HEK293 (cell line): ENCODE results near the gene RASAL2.
A peak's percentile ranks its signal among the peaks of the same experiment; 100 is the strongest.

Experiments
- CTCF ChIA-PET: fragments of 350-600 bp; formaldehyde crosslinking; extraction: SDS; loops from one replicate; lab custom pipeline; 2021; ENCODE audit warnings: antibody characterized with exemption; lab: Yijun Ruan, JAX
- POLR2A ChIA-PET: fragments of 300-600 bp; formaldehyde crosslinking; extraction: SDS; loops from one replicate; lab custom pipeline; 2020; ENCODE audit warnings: antibody characterized with exemption, inconsistent platforms; lab: Yijun Ruan, JAX
- H3K27ac ChIP-seq: fragments of 200-500 bp; sonication (Bioruptor generic); 2 replicates; pipeline ENCODE4 v1.5.1; 2014; ENCODE audit warnings: low read depth, low read length, control low read depth, inconsistent platforms; ENCODE audit errors: extremely low read depth
- H3K36me3 ChIP-seq, 2 experiments: fragments of 200-500 bp in 1 of 2; sonication (Bioruptor generic) in 1 of 2; 1 replicate in 1 of 2; 2 replicates in 1 of 2; pipeline ENCODE4 v1.5.1; 2014 to 2017; ENCODE audit warnings: inconsistent platforms in 2 of 2, low read length in 2 of 2; ENCODE audit not compliant: control insufficient read depth in 2 of 2, insufficient read depth in 1 of 2
- H3K4me1 ChIP-seq: fragments of 200-500 bp; sonication (Bioruptor generic); 2 replicates; pipeline ENCODE4 v1.5.1; 2014; ENCODE audit warnings: mild to moderate bottlenecking, low read length, inconsistent platforms; ENCODE audit not compliant: control insufficient read depth, insufficient read depth
- H3K4me3 ChIP-seq: 2 replicates; pipeline ENCODE4 v1.5.1; 2011; ENCODE audit warnings: low read depth, mild to moderate bottlenecking, control low read depth, low read length, moderate library complexity
- H3K9me3 ChIP-seq: fragments of 200-500 bp; sonication (Bioruptor generic); 2 replicates; pipeline ENCODE4 v1.5.1; 2014; ENCODE audit warnings: low read depth, low read length, inconsistent platforms; ENCODE audit not compliant: control insufficient read depth, insufficient read depth
- GLI2 ChIP-seq: fragments of 450-650 bp; formaldehyde crosslinking; IDR thresholded peaks from 2 replicates; pipeline ENCODE4; 2017; ENCODE audit warnings: missing biosample characterization, missing genetic modification characterization, low read depth, borderline replicate concordance
- HIC1 ChIP-seq: fragments of 450-650 bp; formaldehyde crosslinking; IDR thresholded peaks from 2 replicates; pipeline ENCODE4 v1.5.1; 2016; ENCODE audit warnings: missing biosample characterization, missing genetic modification characterization
- HOXD13 ChIP-seq: sonication (generic); formaldehyde crosslinking; IDR thresholded peaks from 2 replicates; pipeline ENCODE4 v1.8.0; 2022; ENCODE audit warnings: missing genetic modification reagents, borderline replicate concordance
- KLF10 ChIP-seq: fragments of 450-650 bp; IDR thresholded peaks from 2 replicates; pipeline ENCODE4 v1.5.1; 2018; ENCODE audit warnings: missing biosample characterization, mild to moderate bottlenecking, missing genetic modification characterization
- KLF16 ChIP-seq: fragments of 450-650 bp; formaldehyde crosslinking; IDR thresholded peaks from 2 replicates; pipeline ENCODE4 v1.5.1; 2017; ENCODE audit warnings: missing biosample characterization, missing genetic modification characterization
- MEIS1 ChIP-seq: sonication (generic); formaldehyde crosslinking; IDR thresholded peaks from 2 replicates; pipeline ENCODE4 v1.8.1; 2022; ENCODE audit warnings: missing genetic modification reagents, mild to moderate bottlenecking, borderline replicate concordance
- PBX3 ChIP-seq: sonication (generic); formaldehyde crosslinking; IDR thresholded peaks from 2 replicates; pipeline ENCODE4 v1.8.1; 2022; ENCODE audit warnings: mild to moderate bottlenecking, moderate library complexity, missing genetic modification reagents
- PRDM1 ChIP-seq: fragments of 450-650 bp; formaldehyde crosslinking; IDR thresholded peaks from 2 replicates; pipeline ENCODE4; 2016; ENCODE audit warnings: missing biosample characterization, missing genetic modification characterization
- ZFP41 ChIP-seq: fragments of 450-650 bp; formaldehyde crosslinking; IDR thresholded peaks from 2 replicates; pipeline ENCODE4 v1.5.1; 2016; ENCODE audit warnings: missing biosample characterization, missing genetic modification characterization, borderline replicate concordance
- ZNF114 ChIP-seq: fragments of 450-650 bp; formaldehyde crosslinking; IDR thresholded peaks from 2 replicates; pipeline ENCODE4 v1.5.0; 2017; ENCODE audit warnings: missing biosample characterization, missing genetic modification characterization
- ZNF140 ChIP-seq: fragments of 450-650 bp; formaldehyde crosslinking; IDR thresholded peaks from 2 replicates; pipeline ENCODE4 v1.5.1; 2016; ENCODE audit warnings: missing biosample characterization, missing genetic modification characterization
- ZNF146 ChIP-seq: fragments of 450-650 bp; formaldehyde crosslinking; IDR thresholded peaks from 2 replicates; pipeline ENCODE4 v1.5.1; 2016; ENCODE audit warnings: missing biosample characterization, missing genetic modification characterization
- ZNF302 ChIP-seq: fragments of 450-650 bp; formaldehyde crosslinking; IDR thresholded peaks from 2 replicates; pipeline ENCODE4 v1.5.1; 2016; ENCODE audit warnings: missing biosample characterization, missing genetic modification characterization, low read depth
- ZNF394 ChIP-seq: fragments of 450-650 bp; formaldehyde crosslinking; IDR thresholded peaks from 2 replicates; pipeline ENCODE4 v1.5.1; 2016; ENCODE audit warnings: missing biosample characterization, missing genetic modification characterization, mild to moderate bottlenecking, moderate library complexity, borderline replicate concordance
- ZNF518A ChIP-seq: fragments of 450-650 bp; formaldehyde crosslinking; conservative IDR thresholded peaks from 2 replicates; pipeline ENCODE4 v1.5.1; 2016; ENCODE audit warnings: low read depth, missing biosample characterization, missing genetic modification characterization
- ZNF529 ChIP-seq: fragments of 450-650 bp; formaldehyde crosslinking; IDR thresholded peaks from 2 replicates; pipeline ENCODE4 v1.5.1; 2017; ENCODE audit warnings: missing genetic modification characterization, missing biosample characterization; ENCODE audit not compliant: insufficient replicate concordance
- ZNF660 ChIP-seq: fragments of 450-650 bp; IDR thresholded peaks from 2 replicates; pipeline ENCODE4 v1.5.1; 2018; ENCODE audit warnings: missing biosample characterization, mild to moderate bottlenecking, missing genetic modification characterization
- ZNF664 ChIP-seq: fragments of 450-650 bp; formaldehyde crosslinking; IDR thresholded peaks from 2 replicates; pipeline ENCODE4 v1.5.1; 2016; ENCODE audit warnings: missing biosample characterization, missing genetic modification characterization
- ZNF76 ChIP-seq: fragments of 450-650 bp; formaldehyde crosslinking; IDR thresholded peaks from 2 replicates; pipeline ENCODE4; 2016; ENCODE audit warnings: low read depth, missing biosample characterization, missing genetic modification characterization, borderline replicate concordance
- ZSCAN30 ChIP-seq: fragments of 450-650 bp; IDR thresholded peaks from 2 replicates; pipeline ENCODE4 v1.5.1; 2018; ENCODE audit warnings: missing biosample characterization, mild to moderate bottlenecking, missing genetic modification characterization, moderate library complexity
- ZXDB ChIP-seq: fragments of 450-650 bp; formaldehyde crosslinking; IDR thresholded peaks from 2 replicates; pipeline ENCODE4 v1.5.1; 2016; ENCODE audit warnings: missing biosample characterization, missing genetic modification characterization
- TF ChIP-seq, protein P1 (sequence below): fragments of 450-650 bp; formaldehyde crosslinking; IDR thresholded peaks from 2 replicates; pipeline ENCODE4 v1.5.1; 2016; ENCODE audit warnings: missing biosample characterization, missing genetic modification characterization
- TF ChIP-seq, protein P2 (sequence below): fragments of 450-650 bp; formaldehyde crosslinking; IDR thresholded peaks from 2 replicates; pipeline ENCODE4 v1.5.1; 2016; ENCODE audit warnings: missing biosample characterization, missing genetic modification characterization
- TF ChIP-seq, protein P3 (sequence below): fragments of 450-650 bp; formaldehyde crosslinking; IDR thresholded peaks from 2 replicates; pipeline ENCODE4 v1.5.1; 2016; ENCODE audit warnings: missing biosample characterization, missing genetic modification characterization

The RASAL2 gene

GRCh38 chr1:178530037-178530402, 436.1 kb downstream of the RASAL2 start (continued):
- TF ChIP-seq, protein P1, sequence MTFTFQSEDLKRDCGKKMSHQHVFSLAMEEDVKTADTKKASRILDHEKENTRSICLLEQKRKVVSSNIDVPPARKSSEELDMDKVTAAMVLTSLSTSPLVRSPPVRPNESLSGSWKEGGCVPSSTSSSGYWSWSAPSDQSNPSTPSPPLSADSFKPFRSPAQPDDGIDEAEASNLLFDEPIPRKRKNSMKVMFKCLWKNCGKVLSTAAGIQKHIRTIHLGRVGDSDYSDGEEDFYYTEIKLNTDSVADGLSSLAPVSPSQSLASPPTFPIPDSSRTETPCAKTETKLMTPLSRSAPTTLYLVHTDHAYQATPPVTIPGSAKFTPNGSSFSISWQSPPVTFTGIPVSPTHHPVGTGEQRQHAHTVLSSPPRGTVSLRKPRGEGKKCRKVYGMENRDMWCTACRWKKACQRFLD (tag by site-specific recombination) = no peak
- TF ChIP-seq ZNF302 (tag by site-specific recombination) (no peak), HIC1 (peak; percentile 93), GLI2 (tag by site-specific recombination) (no peak), ZNF114 (tag by site-specific recombination) (no peak), ZNF664 (no peak), ZXDB (tag by site-specific recombination) (0 out of 2 replicates have a peak, but pooled peaks have one; percentile 40), ZSCAN30 (tag by site-specific recombination) (no peak), PBX3 (no peak), ZNF146 (no peak), ZNF140 (tag by site-specific recombination) (no peak), ZNF529 (tag by site-specific recombination) (no peak), ZNF394 (peak; percentile 54), KLF16 (no peak), KLF10 (tag by site-specific recombination) (no peak)

DNA sequence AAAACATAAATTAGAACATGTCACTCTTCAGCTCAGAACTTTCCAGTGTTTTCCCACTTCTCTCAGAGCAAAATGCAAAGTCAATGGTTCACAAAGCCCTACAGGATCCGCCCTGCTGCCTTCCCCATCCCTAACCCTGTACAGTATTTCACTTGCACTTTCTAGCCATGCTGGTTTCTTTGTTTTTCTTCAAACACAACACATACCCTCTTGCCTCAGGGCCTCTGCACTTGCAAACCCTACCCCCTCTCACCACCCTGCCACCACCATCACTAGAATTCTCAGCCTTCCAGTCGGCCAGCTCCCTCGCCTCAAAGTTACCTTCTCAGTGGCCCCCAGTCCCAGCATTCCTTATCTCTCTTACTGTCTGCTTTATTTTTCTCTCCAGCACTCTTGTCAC, 436.6 kb downstream of the RASAL2 start:
- Histone ChIP-seq H3K4me1 (no peaks in the 10 kb centered on the region; the same call in 1 of the 2 replicates), H3K36me3 (no peaks in the 10 kb centered on the region), H3K9me3 (no peaks in the 10 kb centered on the region), H3K4me3 (no peak overlapping the region), H3K27ac (no peak overlapping the region)
- ChIA-PET POLR2A (interaction anchor here (0.7 kb wide), 1 partner anchor 473 kb away, joined by 3 read pairs; no protein-coding TSS in a partner anchor), CTCF (interaction anchor here (0.8 to 3.6 kb wide), 10 partner anchors 11 to 839 kb away, joined by 3 to 39 read pairs (median 9); no protein-coding TSS in a partner anchor)
- TF ChIP-seq ZNF518A (tag by site-specific recombination) (no peak), ZFP41 (tag by site-specific recombination) (no peak), MEIS1 (CRISPR knock-in tag) (no peak), ZNF660 (tag by site-specific recombination) (no peak), HOXD13 (no peak), PRDM1 (peak; percentile 24; the same call in 1 of the 2 replicates), ZNF76 (tag by site-specific recombination) (no peak)
- TF ChIP-seq, protein P2, sequence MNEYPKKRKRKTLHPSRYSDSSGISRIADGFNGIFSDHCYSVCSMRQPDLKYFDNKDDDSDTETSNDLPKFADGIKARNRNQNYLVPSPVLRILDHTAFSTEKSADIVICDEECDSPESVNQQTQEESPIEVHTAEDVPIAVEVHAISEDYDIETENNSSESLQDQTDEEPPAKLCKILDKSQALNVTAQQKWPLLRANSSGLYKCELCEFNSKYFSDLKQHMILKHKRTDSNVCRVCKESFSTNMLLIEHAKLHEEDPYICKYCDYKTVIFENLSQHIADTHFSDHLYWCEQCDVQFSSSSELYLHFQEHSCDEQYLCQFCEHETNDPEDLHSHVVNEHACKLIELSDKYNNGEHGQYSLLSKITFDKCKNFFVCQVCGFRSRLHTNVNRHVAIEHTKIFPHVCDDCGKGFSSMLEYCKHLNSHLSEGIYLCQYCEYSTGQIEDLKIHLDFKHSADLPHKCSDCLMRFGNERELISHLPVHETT (tag by site-specific recombination) = no peak
- TF ChIP-seq, protein P3, sequence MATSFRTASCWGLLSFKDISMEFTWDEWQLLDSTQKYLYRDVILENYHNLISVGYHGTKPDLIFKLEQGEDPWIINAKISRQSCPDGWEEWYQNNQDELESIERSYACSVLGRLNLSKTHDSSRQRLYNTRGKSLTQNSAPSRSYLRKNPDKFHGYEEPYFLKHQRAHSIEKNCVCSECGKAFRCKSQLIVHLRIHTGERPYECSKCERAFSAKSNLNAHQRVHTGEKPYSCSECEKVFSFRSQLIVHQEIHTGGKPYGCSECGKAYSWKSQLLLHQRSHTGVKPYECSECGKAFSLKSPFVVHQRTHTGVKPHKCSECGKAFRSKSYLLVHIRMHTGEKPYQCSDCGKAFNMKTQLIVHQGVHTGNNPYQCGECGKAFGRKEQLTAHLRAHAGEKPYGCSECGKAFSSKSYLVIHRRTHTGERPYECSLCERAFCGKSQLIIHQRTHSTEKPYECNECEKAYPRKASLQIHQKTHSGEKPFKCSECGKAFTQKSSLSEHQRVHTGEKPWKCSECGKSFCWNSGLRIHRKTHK = no peak
